ENCODE measurements around the gene LRRC1. TPM values are rescaled to one million over a fixed set of nuclear protein-coding genes. Genes with fewer than 3 reads are reported as not detected.

The LRRC1 gene
- total RNA-seq, 4 donors from 2014 or later, result 10.4 to 13.0 (median 12.6) TPM

- intact Hi-C loops (cut with DNase I), result no loop called here
- Histone ChIP-seq H3K9me3 (no peaks in the 10 kb centered on the region), H3K27me3 (no peaks in the 10 kb centered on the region), H3K4me1 (peaks cover 5 to 8% (median 7%) of the 10 kb centered on the region in 4 donors), H3K36me3 (no peaks in the 10 kb centered on the region), H3K4me3 (no peak overlapping the region), H3K27ac (replicated peaks in 1 of 4) (no peak overlapping the region)
- WGBS, result 85% methylated on average over 2 of the region's 2 CpGs
- TF ChIP-seq CTCF (IDR thresholded peaks at IDR 0.05) (no peak), EP300 (IDR thresholded peaks at IDR 0.05) (no peak), POLR2AphosphoS5 (IDR thresholded peaks at IDR 0.05) (no peak), POLR2A (IDR thresholded peaks at IDR 0.05; ENCODE audit: low read depth) (no peak)
- no peak for DNase-seq (ENCODE audit: extremely low spot score)
Observed at GRCh38 chr6:53850527-53850926, 55.7 kb downstream of the LRRC1 start.

- no peak for DNase-seq (ENCODE audit: extremely low spot score)
- Histone ChIP-seq H3K9me3 (no peaks in the 10 kb centered on the region), H3K4me3 (no peak overlapping the region), H3K4me1 (peaks cover 13 to 19% (median 17%) of the 10 kb centered on the region in 4 donors), H3K36me3 (no peaks in the 10 kb centered on the region), H3K27ac (replicated peaks in 1 of 4) (no peak overlapping the region), H3K27me3 (no peaks in the 10 kb centered on the region)
- TF ChIP-seq POLR2AphosphoS5 (IDR thresholded peaks at IDR 0.05), result no peak
- no peak for TF ChIP-seq CTCF (IDR thresholded peaks at IDR 0.05)
- no peak for TF ChIP-seq EP300 (IDR thresholded peaks at IDR 0.05)
- TF ChIP-seq POLR2A (IDR thresholded peaks at IDR 0.05; ENCODE audit: low read depth), result no peak
- intact Hi-C loops (cut with DNase I), result no loop called here
- 97% methylated on average over 2 of the region's 2 CpGs for WGBS
Observed at GRCh38 chr6:53851561-53851960, 56.8 kb downstream of the LRRC1 start.

- H3K36me3 ChIP-seq, result no peaks in the 10 kb centered on the region
- intact Hi-C loops (cut with DNase I), result no loop called here
- H3K4me3 ChIP-seq, result no peak overlapping the region
- no peaks in the 10 kb centered on the region for H3K9me3 ChIP-seq
- WGBS, result 92% methylated on average over 2 of the region's 2 CpGs
- peaks cover 24 to 31% (median 26%) of the 10 kb centered on the region in 4 donors for H3K4me1 ChIP-seq
- no peaks in the 10 kb centered on the region for H3K27me3 ChIP-seq
- DNase-seq (ENCODE audit: extremely low spot score), result no peak
- no peak overlapping the region for H3K27ac ChIP-seq (replicated peaks in 1 of 4)
- TF ChIP-seq POLR2A (IDR thresholded peaks at IDR 0.05; ENCODE audit: low read depth) (no peak), CTCF (IDR thresholded peaks at IDR 0.05) (no peak), EP300 (IDR thresholded peaks at IDR 0.05) (no peak), POLR2AphosphoS5 (IDR thresholded peaks at IDR 0.05) (no peak)
Observed at GRCh38 chr6:53852805-53853204, 58.0 kb downstream of the LRRC1 start.

DNA sequence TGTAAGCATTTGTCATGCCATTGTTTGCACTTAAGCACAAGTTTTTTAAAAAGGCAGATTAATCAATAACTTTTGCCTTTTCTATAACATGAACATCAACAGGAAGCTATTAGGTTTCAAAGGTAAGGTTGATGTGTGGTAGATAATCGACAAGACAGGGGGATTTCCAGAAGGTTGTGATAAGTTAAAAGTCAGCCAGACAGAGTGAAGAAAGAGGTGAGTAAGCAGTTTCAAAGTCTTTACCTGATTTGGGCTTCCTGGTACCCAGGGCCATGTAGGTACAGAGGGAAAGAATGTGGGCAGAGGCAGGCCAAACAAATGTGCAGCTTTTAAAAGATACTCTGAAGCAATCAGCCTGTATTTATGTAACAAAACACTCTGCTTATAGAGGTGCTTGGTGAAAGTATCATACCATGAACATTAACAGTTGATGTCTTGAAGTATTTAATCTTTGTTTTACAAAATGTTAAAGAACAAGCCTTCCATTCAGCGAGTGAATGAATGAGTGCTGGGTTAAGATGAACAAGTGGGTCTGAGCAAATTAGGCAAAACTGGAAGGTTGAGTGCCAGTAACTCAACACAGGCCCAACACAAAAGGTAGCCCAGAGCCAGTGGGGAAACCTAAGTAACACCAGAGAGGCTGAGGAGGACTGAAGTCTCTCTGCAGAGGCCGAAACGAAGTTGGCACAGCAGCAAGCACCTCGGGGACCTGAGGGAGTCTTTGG, 60.2 kb downstream of the LRRC1 start:
- DNase-seq (ENCODE audit: extremely low spot score), result no peak
- TF ChIP-seq EP300 (IDR thresholded peaks at IDR 0.05) (no peak), POLR2AphosphoS5 (IDR thresholded peaks at IDR 0.05) (no peak), POLR2A (IDR thresholded peaks at IDR 0.05; ENCODE audit: low read depth) (no peak), CTCF (IDR thresholded peaks at IDR 0.05) (no peak)

More for the DNA sequence above, 60.2 kb downstream of the LRRC1 start:
- Histone ChIP-seq H3K27me3 (no peaks in the 10 kb centered on the region), H3K4me1 (peaks cover 28 to 50% (median 34%) of the 10 kb centered on the region in 4 donors), H3K4me3 (no peak overlapping the region), H3K9me3 (no peaks in the 10 kb centered on the region), H3K36me3 (no peaks in the 10 kb centered on the region), H3K27ac (replicated peaks in 1 of 4) (no peak overlapping the region)
- 77% methylated on average over 5 of the region's 5 CpGs for WGBS
- intact Hi-C loops (cut with DNase I), result no loop called here

All from esophagus muscularis mucosa (tissue), 4 donors.